Measurements from ENCODE around the gene STAB2.

Gene STAB2

DNA sequence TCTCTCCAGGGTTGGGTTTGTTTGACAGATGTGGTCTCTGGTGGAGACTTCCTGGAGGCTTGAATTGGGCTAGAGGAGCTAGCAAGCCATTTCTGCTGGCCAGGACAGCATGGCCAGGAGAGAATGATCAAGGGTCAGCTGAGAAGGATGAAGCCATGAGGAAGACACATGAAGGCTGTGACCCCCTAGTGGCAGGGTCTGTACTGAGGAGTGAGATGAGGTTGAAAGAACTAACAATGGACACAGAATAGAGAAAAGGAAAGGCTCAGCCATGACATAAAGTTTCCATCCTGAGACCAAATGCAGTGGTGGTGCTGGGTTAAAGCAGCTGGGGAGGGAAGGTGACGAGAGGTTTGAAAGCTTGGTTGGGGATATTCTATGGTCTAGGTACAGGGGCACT is 164.1 kb downstream of the STAB2 start:
- peak; percentile 5 for DNase-seq

DNA sequence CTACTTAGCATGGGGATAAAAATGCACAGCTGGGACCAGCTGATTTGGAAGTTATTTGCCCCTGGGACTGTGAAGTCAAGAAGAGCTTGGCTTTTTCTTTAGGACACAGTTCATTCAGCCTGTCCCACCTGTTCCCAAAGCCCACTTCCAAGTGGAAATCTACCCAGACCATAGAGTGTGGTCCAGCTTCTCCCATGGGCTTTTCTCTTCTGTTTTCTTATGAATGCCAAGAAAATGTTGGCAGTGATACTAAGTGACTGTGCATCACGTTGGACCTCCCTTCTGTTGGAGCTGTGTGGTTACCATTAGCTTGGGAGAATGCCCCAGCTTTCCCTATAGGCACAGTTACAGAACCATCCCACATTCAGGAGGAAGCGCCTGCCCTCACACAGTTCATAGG is 164.5 kb downstream of the STAB2 start:
- DNase-seq: no peak

DNA sequence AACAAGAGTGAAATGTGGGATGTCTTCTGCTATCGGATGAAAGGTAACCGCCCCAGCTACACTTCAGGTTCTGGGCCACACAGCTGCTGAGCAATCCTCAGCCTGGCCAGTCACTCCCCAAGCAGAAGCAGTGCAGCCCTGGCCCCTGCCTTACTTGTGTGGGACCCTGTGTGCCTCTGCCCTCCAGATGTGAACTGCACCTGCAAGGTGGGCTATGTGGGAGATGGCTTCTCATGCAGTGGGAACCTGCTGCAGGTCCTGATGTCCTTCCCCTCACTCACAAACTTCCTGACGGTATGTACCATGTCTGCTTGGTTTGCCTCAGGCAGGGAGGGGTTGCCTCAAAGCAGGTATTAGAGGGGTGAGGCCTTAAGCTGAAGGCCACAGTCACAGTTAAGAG is 168.4 kb downstream of the STAB2 start:
- no peak for DNase-seq

DNA sequence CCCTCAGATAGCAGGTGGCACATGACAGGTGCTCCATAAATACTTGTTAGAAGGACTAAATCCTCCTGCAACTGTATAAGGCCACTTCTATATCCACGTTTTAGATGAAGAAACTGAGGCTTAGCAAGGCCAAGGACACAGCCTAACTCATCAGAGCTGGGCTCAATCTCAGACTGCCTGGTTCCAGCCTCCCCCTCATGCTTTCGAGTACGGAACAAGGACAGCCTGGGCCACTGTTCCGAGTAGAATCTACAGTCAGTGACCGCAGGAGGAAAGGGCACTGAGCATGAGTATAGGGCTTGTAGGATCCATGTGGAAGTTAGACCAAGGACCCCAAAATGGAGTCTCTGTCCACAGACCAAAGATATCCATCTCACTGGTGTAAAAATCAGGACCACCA is 169.4 kb downstream of the STAB2 start:
- no peak for DNase-seq

DNA sequence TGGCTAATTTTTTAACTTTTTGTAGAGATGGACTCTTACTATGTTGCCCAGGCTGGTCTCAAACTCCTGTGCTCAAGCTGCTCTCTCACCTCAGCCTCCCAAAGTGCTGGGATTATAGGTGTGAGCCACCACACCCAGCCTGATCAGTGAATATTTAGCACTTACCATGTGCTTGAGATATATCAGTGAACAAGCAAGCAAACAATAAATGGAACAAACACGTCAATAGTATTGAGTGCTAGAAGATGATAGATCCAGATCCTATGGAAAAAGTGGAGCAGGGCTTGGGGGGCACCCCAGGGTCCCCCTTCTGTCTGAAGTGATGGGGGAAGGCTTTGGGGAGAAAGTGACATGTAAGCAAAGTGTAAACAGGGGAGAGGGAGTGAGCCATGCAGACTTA is 170.2 kb downstream of the STAB2 start:
- DNase-seq: no peak

DNA sequence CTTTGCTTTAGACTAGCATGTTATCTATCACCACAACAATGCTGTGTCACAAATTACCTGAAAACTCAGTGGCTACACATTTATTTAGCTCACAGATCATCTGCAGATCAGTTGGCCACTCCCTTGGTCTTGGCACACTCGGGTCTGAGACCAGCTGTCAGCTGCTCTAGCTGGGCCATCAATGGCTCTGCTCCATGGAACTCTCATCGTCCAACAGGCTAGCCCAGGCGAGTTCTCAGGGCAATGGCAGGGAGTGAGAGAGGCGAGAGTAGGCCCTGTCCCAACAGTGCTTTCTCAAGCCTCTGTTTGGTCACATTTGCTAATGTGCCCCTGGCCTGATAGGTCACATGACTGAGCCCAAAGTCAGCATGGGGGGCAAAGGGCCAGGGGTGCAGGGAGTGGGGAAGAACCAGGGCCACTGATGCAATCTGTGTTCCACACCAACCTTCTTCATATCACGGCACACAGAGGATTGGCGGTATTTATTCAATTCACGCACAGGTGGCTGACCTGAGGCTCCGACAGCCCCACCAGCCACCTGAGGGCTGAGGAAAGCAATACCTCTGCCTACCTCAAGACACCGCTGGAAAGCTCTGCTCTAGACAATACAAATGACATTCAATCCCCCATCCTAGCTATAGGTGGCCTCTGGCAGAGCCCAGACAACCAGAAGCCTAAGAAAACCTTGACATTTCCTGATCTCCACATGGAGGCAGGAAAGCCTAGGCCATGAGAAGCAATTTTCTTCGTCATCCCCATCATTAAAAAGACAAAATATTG is 171.4 kb downstream of the STAB2 start:
- no peak for DNase-seq

DNA sequence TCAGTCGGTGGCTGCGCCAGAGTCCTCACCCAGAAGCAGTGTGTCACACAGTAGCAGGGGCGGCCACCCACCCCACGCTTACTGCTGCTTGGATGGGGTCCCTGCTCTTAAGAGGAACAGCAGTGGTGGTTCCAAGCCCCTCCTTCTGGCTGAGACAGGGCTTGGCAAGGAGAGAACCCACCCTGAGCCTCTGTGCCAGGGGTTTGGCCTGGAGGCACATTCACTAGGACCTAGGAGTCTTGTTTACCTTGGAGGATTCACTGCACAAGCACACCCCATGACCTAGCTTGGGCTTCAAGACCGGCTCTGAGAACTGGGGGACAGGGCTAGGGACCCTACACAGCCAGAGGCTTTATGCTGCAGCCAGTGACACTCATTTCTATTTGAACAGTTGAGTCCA is 175.4 kb downstream of the STAB2 start:
- DNase-seq: no peak

DNA sequence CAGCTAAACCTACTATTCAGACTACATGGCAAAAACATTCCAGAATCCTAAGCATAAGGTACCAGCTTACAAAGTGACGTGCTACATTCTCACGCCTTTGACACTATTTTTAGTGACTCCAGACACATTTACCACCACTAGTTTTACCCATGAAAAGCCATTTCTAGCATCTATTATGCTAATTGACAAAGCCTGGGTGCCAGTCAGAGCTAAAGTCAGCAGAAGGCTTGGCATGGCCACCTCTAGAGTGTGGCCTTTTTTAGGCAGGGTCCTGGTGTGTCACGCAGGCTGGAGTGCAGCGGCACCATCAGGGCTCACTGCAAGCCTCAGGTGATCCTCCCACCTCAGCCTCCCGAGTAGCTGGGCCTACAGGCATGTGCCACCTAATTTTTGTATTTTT is 178.2 kb downstream of the STAB2 start:
- DNase-seq: no peak

DNA sequence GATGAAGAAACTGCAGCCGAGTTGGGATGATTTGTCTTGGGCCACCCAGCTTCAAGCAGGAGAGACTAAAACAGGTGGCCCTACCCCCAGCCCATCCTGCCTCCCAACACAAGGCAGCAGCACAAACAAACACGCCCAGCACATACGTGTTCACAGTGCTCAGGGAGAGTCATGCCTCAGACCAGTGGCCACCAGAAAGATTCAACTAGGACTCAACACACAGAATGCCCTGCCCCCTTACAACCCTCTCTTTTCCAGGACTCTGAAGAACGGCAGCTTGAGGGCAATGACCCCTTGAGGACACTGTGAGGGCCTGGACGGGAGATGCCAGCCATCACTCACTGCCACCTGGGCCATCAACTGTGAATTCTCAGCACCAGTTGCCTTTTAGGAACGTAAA is 179.0 kb downstream of the STAB2 start:
- DNase-seq: no peak

DNA sequence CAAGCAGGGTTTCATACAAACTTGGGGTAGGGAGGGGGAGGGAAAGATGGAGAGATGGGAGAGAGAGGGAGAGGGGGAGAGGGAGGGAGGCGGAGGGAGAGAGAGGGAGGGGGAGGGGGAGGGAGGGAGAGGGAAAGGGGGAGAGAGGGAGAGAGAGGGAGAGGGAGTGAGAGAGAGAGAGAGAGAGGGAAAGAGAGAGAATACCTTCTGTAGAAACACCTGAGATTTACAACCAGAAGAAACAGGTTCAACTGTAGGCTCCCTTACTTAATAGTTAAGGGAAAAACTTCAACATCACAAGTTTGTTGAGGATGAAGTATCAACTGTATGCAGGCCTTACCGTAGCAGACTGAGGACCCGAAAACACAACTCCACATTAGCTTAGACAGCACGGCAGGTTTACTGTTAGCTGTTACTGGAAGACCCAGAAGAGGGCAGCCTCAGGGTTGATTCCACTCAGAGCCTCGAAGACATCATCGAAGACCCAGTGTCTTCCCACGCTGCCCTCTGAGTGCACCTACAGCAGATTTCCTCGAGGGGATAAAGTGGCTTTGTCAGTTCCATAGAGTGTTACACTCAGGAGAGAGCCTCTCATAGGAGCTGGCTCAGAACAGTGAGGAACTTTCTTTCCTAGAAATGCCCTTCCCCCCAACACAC is 181.5 kb downstream of the STAB2 start:
- DNase-seq: no peak

DNA sequence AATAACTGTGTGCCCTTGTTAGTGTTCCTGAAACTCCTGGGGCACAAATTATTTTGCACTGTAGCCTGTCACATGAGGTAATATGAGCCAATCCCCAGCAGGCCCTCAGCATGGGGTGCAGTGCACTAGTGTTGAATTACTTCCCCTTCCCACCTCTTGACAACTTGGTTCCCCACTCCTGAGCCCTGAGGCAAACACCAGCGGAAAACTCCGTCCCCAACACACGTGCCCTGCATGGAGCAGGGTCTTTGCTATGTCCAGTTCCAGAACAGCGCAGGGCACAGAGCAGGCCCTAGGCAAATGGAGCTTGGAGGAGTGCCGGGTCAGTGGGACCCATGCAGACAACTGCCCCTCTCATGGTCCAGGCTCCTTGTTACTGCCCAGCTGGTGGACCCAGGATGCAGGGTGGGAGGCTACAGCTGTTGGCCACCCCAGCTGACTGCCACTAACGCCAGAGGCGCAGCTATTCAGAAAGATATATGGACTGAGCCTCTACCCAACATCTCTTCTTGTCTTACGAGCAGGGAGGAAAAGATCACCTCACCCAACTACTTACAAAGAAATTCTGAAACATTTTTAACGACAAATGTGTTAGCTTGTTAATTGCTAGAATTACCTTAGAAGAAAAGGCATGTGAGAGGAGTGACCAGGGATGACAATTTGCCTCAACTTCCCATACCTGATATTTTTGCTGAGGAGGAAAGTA is 182.3 kb downstream of the STAB2 start:
- no peak for DNase-seq

DNA sequence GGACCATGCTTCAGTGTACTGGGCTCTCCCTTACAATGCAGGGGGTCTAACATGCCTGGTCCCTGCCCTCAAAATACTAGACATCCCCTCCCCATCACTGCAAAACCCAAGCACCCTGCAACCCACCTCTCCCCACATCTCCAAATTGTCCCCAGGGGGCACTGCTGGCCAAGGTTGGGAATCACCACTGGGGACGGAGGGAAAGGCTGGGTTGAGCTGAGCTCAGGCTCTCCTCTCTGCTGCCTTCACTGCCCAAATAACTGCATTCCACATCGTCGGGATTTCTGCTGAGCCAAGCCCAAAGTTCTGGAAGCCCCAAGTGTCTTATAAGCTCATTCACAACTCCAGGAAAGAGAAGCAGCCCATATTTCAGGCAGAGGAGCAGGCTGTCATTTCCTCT is 184.4 kb downstream of the STAB2 start:
- peak; percentile 3 for DNase-seq

DNA sequence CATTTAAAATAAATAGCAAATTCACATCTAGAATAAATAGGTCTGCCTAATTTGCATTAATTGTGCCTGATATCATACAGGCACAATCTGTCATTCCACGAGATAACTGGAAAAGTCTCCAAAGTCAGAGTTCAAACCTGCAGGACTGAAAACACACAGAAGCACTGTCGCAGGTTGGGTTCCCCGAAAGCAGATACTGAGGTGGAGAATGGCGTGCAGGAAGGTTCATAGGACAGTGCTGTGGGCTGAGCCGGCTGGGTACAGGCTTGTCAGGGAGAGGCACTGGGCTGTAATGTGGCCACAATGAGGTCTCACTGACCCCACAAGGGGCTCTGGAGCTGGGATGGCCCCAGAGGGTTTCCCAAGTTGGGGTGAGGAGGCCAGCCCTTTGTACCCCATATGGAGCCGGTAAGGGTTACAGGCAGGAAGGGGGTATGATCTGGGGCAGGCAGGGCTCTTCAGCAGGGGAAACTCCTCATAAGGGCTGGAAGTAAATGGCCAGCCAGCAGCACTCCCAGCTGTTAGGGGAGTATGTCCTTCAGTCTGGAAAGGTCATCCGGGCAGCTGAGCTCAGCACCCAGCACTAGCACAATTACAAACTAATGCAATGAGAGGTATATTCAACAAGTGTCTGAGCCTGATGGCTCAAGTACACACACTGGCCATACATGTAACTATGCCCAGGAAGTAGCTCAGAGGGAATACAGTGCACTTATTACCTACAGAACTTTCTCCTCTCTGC is 185.5 kb downstream of the STAB2 start:
- DNase-seq: no peak

DNA sequence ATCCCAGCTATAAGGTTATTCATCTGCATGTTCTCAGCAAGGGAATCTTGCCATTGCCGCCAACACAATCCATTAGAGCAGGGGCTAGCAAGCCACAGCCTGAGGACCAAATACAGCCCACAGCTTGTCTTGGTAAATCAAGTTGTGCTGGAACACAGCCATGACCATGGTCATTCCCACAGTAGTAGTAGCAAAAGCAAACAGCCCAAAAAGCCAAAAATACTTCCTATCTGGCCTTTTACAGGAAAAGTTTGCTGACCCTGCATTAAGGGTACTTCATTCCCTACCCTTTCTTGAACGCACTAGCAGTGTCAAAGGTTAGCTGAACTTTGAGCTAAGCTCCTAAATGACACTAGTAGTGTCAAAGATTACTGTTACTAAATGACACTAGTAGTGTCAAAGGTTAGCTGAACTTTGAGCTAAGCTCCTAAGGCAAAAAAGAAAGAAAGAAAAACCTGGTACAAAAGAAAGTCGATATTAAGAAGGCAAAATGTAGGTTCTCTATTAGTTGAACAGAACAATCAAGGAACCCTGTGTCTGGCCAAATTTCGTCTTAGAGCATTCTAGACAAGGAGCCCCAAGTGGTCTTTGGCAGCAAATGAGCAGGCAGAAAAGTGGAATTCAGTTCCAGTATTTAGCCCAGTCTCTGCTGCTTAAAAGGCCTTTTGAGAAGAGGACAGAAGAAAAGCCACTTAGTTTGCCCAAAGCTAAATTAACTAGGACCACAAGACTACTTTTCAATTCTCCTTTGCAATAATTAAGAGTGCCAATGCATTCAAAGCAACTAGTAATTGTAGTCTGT is 186.2 kb downstream of the STAB2 start:
- DNase-seq: no peak

DNA sequence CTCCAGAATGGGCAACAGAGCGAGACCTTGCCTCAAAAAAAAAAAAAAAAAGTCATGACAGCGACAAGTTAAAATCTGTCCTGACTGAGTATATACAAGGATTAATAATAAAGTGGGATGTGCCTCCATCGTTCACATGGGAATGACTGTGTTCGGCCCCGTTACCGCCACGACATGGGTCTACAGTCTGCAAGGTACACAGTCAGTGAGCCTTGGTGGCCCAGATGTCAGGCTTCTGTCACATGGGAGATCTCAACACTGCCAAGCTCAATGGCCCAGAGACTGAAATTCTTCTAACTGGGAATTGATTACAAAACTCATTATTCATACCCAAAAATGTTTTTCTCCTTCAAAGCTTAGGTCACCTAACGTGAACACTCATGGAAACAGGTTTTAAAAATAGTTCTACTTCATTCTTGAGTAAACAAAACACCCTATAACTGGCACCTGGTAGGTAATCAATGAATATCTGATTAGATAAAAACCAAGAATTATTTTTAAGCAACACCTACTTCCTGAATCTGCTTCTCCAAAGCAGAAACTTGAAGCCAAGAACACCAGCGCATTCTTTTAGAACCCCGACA is 188.0 kb downstream of the STAB2 start:
- DNase-seq: no peak

DNA sequence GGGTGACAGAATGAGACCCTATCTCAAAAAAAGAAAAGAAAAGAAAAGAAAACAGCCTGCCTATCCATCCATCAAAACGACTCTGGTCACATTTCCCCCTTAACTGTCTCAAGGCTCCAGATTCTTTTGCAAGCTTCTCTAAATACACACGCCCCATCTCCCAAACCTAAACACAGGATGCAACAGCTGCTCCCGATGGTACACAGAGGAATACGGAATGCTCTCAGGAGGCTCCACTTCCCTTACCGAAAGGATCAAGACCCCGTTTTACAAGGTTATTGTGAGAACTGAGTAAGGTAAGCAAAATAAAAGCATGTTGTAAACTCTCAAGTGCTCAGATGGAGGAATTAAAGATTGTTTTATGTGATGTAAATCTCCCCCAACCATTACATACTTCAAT is 191.7 kb downstream of the STAB2 start:
- DNase-seq: no peak

DNA sequence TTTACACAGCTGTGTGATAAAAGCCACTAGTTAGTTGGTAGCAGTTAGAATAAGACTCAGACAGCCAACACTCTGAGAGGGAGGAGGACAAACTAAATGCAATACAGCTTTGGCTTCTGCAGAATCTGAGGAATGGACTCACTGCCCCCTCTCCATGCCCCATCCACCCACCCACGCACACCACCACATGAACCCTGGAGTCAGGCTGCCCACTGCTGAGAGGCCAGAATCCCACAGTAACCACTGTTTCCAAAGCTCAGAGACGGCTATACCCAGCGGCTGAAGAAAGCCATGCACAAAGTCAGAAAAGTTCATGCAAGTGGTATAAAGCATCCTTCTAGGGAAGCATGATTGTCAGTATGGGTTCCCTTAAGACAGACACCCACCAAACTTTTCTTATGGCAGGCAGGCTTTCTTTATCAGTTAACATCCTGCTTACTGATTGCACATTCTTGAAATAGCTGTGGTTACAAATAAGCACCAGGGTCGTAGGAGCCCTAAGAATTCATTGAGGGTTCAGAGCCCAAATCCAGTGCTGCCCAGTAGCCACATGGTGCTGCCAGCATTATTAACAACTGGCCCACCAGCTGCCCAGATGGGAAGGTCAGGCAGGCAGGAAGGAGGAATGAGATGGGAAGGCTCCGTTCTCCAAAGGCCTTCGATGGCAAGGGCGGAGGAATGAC is 192.5 kb downstream of the STAB2 start:
- DNase-seq: no peak

DNA sequence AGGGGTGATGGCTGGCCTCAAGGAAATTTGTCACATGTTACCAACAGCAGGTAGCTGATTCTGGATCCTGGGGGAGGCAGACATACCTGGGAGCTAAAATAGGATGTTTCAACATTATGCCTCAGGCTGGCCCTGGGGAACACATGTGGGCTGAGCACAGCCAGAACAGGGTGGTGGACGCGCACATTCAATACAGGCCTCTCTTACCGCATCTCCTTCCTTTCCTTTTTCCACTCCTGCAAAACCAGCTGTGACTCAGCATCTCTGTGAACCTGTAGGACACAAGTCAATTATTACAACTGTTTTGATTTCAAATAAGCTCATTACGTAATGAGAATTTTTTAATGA is 193.0 kb downstream of the STAB2 start:
- DNase-seq: no peak

DNA sequence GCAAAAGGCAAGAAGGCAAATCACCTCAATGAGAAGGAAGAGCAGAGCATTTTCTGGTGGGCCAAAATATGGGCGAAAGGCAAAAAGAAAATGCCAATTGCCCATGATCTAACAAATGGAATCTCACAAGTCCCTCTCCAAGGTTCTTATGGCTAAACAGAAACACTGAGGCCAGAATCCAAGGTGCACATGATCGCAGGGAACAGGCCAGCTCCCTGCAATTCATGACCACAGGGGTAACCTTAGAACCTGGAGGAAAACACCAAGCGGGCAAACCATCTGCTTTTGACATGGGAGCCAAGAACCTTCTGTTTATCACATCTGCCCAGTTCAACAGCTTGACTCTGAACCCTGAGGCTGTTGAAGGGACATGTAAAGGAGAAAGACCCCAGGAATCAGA is 193.9 kb downstream of the STAB2 start:
- DNase-seq: no peak

DNA sequence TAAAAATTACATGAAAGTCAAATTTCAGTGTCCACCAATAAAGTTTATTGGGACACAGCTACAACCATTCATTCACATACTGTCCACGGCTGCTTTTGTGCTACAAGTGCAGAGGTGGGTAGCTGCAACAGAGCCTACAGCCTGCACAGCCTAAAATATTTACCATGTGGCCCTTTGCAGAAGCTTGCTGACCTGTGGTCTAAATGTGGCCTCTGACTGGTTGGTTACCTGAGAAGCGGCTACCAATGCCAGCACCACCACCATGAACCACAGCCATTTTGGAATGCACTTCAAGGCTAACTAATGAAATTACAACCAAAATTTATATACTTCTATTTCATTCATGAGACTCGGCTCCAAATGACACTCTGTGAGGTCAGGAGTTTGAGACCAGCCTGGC is 195.3 kb downstream of the STAB2 start:
- DNase-seq: no peak

DNA sequence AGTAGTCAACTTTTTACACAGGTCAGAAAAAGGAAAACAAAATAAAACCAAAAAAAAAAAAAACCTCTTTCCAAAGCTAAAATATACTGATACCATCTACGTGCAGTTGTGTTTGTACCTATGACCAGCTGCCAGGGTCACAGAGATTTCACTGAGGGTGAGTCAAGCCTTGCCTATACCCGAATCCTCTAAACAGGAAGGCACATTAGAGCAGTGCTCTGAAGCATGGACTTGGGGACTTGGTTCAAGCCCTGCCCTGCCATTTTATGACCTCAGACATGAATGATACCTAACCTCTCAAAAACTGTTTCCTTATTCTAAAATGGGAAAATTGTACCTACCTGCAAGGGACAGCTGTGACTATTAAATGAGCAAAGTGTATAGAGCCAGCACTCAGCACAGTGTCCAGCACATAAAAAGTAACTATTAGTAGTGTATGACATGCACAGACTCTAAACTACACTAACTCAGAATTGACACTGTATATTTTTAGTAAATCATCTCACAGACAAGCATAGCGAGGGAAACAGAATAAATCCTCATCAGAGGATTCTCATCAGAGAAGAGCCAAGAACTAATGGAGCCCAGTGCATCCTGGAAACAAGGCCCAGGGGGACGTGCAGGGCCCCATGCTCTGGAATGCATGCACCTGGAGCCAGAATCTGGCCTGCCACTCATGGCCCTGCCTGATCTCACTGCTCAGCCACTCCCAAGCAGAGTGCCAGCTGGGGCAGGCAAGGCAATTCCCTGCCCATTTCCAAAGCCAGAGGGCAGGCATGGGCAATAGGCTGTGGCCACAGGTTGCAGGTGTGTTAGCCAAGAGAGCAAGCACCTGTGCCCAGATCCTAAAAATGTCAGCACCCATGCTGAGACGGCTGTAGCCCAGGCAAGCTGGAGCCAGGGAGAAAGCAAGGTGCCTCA is 196.9 kb downstream of the STAB2 start:
- DNase-seq: no peak

Measured in RPMI8226 (cell line).